K562 (cell line): ENCODE measurements around the gene PRSS27. TPM values are rescaled to one million over a fixed set of nuclear protein-coding genes. Genes with fewer than 3 reads are reported as not detected.

Experiments
- CTBP1 ChIP-seq: fragments of 450-650 bp; IDR thresholded peaks from 2 replicates; pipeline ENCODE4 v1.6.1; 2016; ENCODE audit warnings: borderline replicate concordance
- EGR1 ChIP-seq: fragments of 450-650 bp; conservative IDR thresholded peaks from 2 replicates; pipeline ENCODE4 v1.6.1; 2017; ENCODE audit warnings: mild to moderate bottlenecking
- FUS ChIP-seq: fragments of 200-400 bp; formaldehyde crosslinking; optimal IDR thresholded peaks from 2 replicates; pipeline ENCODE3; 2017; ENCODE audit warnings: low read depth, low read length
- JUNB ChIP-seq: fragments of 450-650 bp; formaldehyde crosslinking; conservative IDR thresholded peaks from 2 replicates; pipeline ENCODE4 v1.4.0; 2020; ENCODE audit warnings: mild to moderate bottlenecking
- MBD2 ChIP-seq: sonication (generic); IDR thresholded peaks from 2 replicates; pipeline ENCODE4 v1.6.1; 2016; ENCODE audit warnings: low read depth, borderline replicate concordance
- MECOM ChIP-seq: fragments of 250-450 bp; sonication (Bioruptor Pico); IDR thresholded peaks from 2 replicates; pipeline ENCODE4 v1.8.0; 2022; ENCODE audit warnings: inconsistent platforms
- POLR2AphosphoS5 ChIP-seq: IDR thresholded peaks from 2 replicates; pipeline ENCODE4 v1.6.1; 2011; ENCODE audit warnings: mild to moderate bottlenecking, low read depth, low read length, moderate library complexity; ENCODE audit not compliant: control insufficient read depth, insufficient read depth
- PTTG1 ChIP-seq: fragments of 450-650 bp; IDR thresholded peaks from 2 replicates; pipeline ENCODE4 v1.6.1; 2016; ENCODE audit warnings: low read depth, mild to moderate bottlenecking, missing genetic modification characterization, missing compliant biosample characterization
- STAT5B ChIP-seq: fragments of 250-450 bp; sonication (Bioruptor Pico); IDR thresholded peaks from 2 replicates; pipeline ENCODE4 v1.8.0; 2021; ENCODE audit warnings: mild to moderate bottlenecking, inconsistent platforms
- ZEB2 ChIP-seq: fragments of 450-650 bp; IDR thresholded peaks from 2 replicates; pipeline ENCODE4 v1.6.1; 2016
- ZNF316 ChIP-seq: fragments of 450-650 bp; IDR thresholded peaks from 2 replicates; pipeline ENCODE4 v1.6.1; 2016
- ZNF717 ChIP-seq: fragments of 250-450 bp; sonication (Bioruptor Pico); IDR thresholded peaks from 2 replicates; pipeline ENCODE4 v1.5.0; 2021
- polyA plus RNA-seq, 8 experiments: library from polyadenylated mRNA; depleted of rRNA in 4 of 8; stranded (reverse) in 5 of 8; unstranded in 3 of 8; fragments of >200 nt; fragmentation: Nextera tagmentation in 2 of 8; fragmentation: Illumina TruSeq in 1 of 8; extraction: Ambion mirVana in 2 of 8; extraction: Trizol in 1 of 8; gene quantifications; 2 replicates each; pipeline versions ENCODE4 v1.2.1 to v1.2.3, GENCODE V29; 2011 to 2014; ENCODE audit warnings: inconsistent platforms in 1 of 8, missing spikeins in 1 of 8
- total RNA-seq, 7 experiments: library from RNA; depleted of rRNA in 6 of 7; stranded (reverse); fragments of >200 nt in 6 of 7; fragmentation: Illumina TruSeq in 2 of 7; extraction: Trizol in 2 of 7; gene quantifications; 2 replicates each; pipeline versions ENCODE4 v1.2.1 to v1.2.3, GENCODE V29; 2011 to 2021; ENCODE audit warnings: low replicate concordance in 1 of 7
- TF ChIP-seq, protein P1 (sequence below): fragments of 450-650 bp; IDR thresholded peaks from 2 replicates; pipeline ENCODE4 v1.7.1; 2018; ENCODE audit warnings: mild to moderate bottlenecking, low read depth; ENCODE audit not compliant: partially characterized antibody
- TF ChIP-seq, protein P2 (sequence below): sonication (generic); formaldehyde crosslinking; IDR thresholded peaks from 2 replicates; pipeline ENCODE4 v1.9.0; 2022; ENCODE audit warnings: mild to moderate bottlenecking, missing genetic modification reagents
- TF ChIP-seq, protein P3 (sequence below): fragments of 450-650 bp; IDR thresholded peaks from 2 replicates; pipeline ENCODE4 v1.6.1; 2017; ENCODE audit warnings: antibody characterized with exemption
- TF ChIP-seq, protein P4 (sequence below): fragments of 450-650 bp; IDR thresholded peaks from 2 replicates; pipeline ENCODE4 v1.6.1; 2016; ENCODE audit warnings: antibody characterized with exemption
- TF ChIP-seq, protein P5 (sequence below), 2 experiments: fragments of 450-650 bp; IDR thresholded peaks; 2 replicates each; pipeline ENCODE4 v1.6.1; 2018; ENCODE audit warnings: mild to moderate bottlenecking in 2 of 2, low read depth in 1 of 2; ENCODE audit not compliant: partially characterized antibody in 2 of 2

The PRSS27 gene
- total and polyA plus RNA-seq, 9 of the 15 experiments (the other 6 are each of a cell fraction or from before 2014, with no cell fraction given) = 0.09 to 0.20 (median 0.17) TPM; not detected in 5

- TF ChIP-seq, protein P1, sequence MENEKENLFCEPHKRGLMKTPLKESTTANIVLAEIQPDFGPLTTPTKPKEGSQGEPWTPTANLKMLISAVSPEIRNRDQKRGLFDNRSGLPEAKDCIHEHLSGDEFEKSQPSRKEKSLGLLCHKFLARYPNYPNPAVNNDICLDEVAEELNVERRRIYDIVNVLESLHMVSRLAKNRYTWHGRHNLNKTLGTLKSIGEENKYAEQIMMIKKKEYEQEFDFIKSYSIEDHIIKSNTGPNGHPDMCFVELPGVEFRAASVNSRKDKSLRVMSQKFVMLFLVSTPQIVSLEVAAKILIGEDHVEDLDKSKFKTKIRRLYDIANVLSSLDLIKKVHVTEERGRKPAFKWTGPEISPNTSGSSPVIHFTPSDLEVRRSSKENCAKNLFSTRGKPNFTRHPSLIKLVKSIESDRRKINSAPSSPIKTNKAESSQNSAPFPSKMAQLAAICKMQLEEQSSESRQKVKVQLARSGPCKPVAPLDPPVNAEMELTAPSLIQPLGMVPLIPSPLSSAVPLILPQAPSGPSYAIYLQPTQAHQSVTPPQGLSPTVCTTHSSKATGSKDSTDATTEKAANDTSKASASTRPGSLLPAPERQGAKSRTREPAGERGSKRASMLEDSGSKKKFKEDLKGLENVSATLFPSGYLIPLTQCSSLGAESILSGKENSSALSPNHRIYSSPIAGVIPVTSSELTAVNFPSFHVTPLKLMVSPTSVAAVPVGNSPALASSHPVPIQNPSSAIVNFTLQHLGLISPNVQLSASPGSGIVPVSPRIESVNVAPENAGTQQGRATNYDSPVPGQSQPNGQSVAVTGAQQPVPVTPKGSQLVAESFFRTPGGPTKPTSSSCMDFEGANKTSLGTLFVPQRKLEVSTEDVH = peak; percentile 97
- TF ChIP-seq, protein P2, sequence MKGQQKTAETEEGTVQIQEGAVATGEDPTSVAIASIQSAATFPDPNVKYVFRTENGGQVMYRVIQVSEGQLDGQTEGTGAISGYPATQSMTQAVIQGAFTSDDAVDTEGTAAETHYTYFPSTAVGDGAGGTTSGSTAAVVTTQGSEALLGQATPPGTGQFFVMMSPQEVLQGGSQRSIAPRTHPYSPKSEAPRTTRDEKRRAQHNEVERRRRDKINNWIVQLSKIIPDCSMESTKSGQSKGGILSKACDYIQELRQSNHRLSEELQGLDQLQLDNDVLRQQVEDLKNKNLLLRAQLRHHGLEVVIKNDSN (CRISPR knock-in tag) = peak; percentile 88
- TF ChIP-seq FUS = no peak
- TF ChIP-seq POLR2AphosphoS5 = peak; percentile 83
- TF ChIP-seq ZNF717 = no peak
- TF ChIP-seq, protein P3, sequence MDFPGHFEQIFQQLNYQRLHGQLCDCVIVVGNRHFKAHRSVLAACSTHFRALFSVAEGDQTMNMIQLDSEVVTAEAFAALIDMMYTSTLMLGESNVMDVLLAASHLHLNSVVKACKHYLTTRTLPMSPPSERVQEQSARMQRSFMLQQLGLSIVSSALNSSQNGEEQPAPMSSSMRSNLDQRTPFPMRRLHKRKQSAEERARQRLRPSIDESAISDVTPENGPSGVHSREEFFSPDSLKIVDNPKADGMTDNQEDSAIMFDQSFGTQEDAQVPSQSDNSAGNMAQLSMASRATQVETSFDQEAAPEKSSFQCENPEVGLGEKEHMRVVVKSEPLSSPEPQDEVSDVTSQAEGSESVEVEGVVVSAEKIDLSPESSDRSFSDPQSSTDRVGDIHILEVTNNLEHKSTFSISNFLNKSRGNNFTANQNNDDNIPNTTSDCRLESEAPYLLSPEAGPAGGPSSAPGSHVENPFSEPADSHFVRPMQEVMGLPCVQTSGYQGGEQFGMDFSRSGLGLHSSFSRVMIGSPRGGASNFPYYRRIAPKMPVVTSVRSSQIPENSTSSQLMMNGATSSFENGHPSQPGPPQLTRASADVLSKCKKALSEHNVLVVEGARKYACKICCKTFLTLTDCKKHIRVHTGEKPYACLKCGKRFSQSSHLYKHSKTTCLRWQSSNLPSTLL = no peak
- TF ChIP-seq, protein P4, sequence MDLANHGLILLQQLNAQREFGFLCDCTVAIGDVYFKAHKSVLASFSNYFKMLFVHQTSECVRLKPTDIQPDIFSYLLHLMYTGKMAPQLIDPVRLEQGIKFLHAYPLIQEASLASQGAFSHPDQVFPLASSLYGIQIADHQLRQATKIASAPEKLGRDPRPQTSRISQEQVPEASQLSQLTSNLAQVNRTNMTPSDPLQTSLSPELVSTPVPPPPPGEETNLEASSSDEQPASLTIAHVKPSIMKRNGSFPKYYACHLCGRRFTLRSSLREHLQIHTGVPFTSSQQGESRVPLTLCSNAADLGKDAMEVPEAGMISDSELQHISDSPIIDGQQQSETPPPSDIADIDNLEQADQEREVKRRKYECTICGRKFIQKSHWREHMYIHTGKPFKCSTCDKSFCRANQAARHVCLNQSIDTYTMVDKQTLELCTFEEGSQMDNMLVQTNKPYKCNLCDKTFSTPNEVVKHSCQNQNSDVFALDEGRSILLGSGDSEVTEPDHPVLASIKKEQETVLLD = peak; percentile 70; the same call in 1 of the 2 replicates
- TF ChIP-seq, protein P5, sequence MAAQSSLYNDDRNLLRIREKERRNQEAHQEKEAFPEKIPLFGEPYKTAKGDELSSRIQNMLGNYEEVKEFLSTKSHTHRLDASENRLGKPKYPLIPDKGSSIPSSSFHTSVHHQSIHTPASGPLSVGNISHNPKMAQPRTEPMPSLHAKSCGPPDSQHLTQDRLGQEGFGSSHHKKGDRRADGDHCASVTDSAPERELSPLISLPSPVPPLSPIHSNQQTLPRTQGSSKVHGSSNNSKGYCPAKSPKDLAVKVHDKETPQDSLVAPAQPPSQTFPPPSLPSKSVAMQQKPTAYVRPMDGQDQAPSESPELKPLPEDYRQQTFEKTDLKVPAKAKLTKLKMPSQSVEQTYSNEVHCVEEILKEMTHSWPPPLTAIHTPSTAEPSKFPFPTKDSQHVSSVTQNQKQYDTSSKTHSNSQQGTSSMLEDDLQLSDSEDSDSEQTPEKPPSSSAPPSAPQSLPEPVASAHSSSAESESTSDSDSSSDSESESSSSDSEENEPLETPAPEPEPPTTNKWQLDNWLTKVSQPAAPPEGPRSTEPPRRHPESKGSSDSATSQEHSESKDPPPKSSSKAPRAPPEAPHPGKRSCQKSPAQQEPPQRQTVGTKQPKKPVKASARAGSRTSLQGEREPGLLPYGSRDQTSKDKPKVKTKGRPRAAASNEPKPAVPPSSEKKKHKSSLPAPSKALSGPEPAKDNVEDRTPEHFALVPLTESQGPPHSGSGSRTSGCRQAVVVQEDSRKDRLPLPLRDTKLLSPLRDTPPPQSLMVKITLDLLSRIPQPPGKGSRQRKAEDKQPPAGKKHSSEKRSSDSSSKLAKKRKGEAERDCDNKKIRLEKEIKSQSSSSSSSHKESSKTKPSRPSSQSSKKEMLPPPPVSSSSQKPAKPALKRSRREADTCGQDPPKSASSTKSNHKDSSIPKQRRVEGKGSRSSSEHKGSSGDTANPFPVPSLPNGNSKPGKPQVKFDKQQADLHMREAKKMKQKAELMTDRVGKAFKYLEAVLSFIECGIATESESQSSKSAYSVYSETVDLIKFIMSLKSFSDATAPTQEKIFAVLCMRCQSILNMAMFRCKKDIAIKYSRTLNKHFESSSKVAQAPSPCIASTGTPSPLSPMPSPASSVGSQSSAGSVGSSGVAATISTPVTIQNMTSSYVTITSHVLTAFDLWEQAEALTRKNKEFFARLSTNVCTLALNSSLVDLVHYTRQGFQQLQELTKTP (IDR thresholded peaks at IDR 0.05; ENCODE audit: low read depth in 1 of 2, partially characterized antibody in 2 of 2) = peak; percentile 47 to 64
- TF ChIP-seq ZNF316 = no peak
- TF ChIP-seq ZEB2 = peak; percentile 95
- no peak for TF ChIP-seq STAT5B (CRISPR knock-in tag)
- no peak for TF ChIP-seq JUNB (CRISPR knock-in tag)
- peak; percentile 93 for TF ChIP-seq MBD2
- no peak for TF ChIP-seq MECOM
- TF ChIP-seq PTTG1 (tag) = no peak
- peak; percentile 86; the same call in 1 of the 2 replicates for TF ChIP-seq CTBP1
- TF ChIP-seq EGR1 = peak; percentile 85
Measured at GRCh38 chr16:2682209-2683021, 37.6 kb downstream of the PRSS27 start, which contains the start of gene KCTD5 (continued).
